ENCODE measurements around the gene COX4I2.

COX4I2 gene

DNA sequence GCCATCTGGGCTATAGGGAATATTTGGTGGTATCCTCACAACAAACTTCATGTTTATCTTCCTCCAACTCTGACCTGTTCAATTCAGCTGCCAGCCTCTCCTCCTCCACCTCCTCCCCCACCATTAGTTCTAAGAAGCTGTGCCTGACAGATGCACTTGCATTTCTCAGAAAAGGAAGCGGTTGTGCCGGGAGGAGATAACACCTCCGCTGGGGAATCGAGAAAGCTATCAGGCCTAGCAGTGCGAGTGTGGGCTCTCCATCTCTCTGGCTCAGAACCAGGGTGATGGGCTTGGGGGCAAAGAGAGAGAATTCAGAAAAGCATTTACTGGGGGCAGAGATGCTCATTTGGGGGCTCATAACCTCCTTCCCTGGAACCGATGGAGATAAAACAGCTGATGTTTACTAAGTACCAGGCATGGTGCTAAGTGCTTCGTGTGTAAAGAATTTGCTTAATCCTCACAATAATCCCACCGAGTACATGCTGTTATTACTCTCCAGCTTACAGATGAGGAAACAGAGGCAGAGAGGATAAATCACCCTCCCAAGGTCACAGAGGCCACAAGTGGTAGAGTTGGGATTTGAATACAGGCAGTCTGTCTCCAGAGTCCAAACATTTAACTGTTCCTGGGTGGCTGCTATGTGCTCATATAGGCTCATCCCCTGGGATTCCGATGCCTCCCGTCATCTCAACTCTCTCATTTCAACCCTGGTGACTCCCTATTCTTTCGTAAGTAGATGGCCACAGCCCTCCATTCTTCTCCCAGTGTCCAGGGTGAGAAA, 38.3 kb downstream of the COX4I2 start:
- Histone ChIP-seq H3K4me2 (ENCODE audit: insufficient read depth, low read length) (peak overlapping the region; percentile 62), H3K4me3 (ENCODE audit: low read depth in 1 of 2, low read length in 2 of 2) (peak overlapping the region in 1 of 2 experiments; percentile 48; a peak in 2 of 4 replicates), H3K9me3 (ENCODE audit: insufficient read depth, low read length, severe bottlenecking) (no peaks in the 10 kb centered on the region), H3K79me2 (ENCODE audit: insufficient read depth, low read length) (peaks cover 88% of the 10 kb centered on the region), H3K4me1 (ENCODE audit: insufficient read depth, low read length) (peaks cover 89% of the 10 kb centered on the region), H3K27me3 (ENCODE audit: insufficient read depth, low read length, poor library complexity) (no peaks in the 10 kb centered on the region), H3K36me3 (ENCODE audit: insufficient read depth, low read length) (peaks cover 76% of the 10 kb centered on the region), H2AFZ (ENCODE audit: low read depth, low read length) (no peak overlapping the region), H3K27ac (ENCODE audit: low read length) (peak overlapping the region; percentile 94), H4K20me1 (ENCODE audit: insufficient read depth, low read length) (peaks cover 8% of the 10 kb centered on the region), H3K9ac (ENCODE audit: low read depth, low read length) (peak overlapping the region; percentile 95)
- TF ChIP-seq EZH2 (IDR thresholded peaks at IDR 0.05; ENCODE audit: borderline replicate concordance, low read depth, low read length, severe bottlenecking): no peak
- TF ChIP-seq, protein P1, sequence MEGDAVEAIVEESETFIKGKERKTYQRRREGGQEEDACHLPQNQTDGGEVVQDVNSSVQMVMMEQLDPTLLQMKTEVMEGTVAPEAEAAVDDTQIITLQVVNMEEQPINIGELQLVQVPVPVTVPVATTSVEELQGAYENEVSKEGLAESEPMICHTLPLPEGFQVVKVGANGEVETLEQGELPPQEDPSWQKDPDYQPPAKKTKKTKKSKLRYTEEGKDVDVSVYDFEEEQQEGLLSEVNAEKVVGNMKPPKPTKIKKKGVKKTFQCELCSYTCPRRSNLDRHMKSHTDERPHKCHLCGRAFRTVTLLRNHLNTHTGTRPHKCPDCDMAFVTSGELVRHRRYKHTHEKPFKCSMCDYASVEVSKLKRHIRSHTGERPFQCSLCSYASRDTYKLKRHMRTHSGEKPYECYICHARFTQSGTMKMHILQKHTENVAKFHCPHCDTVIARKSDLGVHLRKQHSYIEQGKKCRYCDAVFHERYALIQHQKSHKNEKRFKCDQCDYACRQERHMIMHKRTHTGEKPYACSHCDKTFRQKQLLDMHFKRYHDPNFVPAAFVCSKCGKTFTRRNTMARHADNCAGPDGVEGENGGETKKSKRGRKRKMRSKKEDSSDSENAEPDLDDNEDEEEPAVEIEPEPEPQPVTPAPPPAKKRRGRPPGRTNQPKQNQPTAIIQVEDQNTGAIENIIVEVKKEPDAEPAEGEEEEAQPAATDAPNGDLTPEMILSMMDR (IDR thresholded peaks at IDR 0.05; ENCODE audit: borderline replicate concordance, extremely low read depth, low read length, poor library complexity, severe bottlenecking): no peak
- DNase-seq (peak; percentile 97), ATAC-seq (ENCODE audit: insufficient read depth, low read depth) (peak; percentile 71)

DNA sequence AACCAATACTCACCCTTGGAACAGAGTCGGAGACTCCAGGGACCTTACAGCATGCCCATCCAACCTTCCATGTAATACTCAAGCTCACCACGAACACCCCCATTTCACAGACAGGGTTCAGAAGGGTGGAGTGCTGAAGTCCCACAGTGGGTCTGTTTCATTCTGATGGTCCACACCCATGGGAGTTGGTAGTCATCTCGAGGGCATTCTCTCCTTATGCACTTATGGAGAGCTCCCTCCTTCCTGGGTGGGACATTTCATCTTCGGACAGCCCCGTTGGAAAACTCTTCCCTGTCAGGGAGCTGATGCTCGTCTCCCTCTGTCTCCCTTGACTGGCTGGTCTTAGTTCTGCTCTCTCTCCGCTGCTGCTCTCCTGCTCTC, 38.9 kb downstream of the COX4I2 start:
- H3K4me2 ChIP-seq (ENCODE audit: insufficient read depth, low read length): peak overlapping the region; percentile 62
- TF ChIP-seq EZH2 (IDR thresholded peaks at IDR 0.05; ENCODE audit: borderline replicate concordance, low read depth, low read length, severe bottlenecking): no peak
- TF ChIP-seq, protein P1 (IDR thresholded peaks at IDR 0.05; ENCODE audit: borderline replicate concordance, extremely low read depth, low read length, poor library complexity, severe bottlenecking): peak; percentile 27
- no peaks in the 10 kb centered on the region for H3K9me3 ChIP-seq (ENCODE audit: insufficient read depth, low read length, severe bottlenecking)
- peaks cover 76% of the 10 kb centered on the region for H3K36me3 ChIP-seq (ENCODE audit: insufficient read depth, low read length)
- H3K4me3 ChIP-seq (ENCODE audit: low read depth in 1 of 2, low read length in 2 of 2): peak overlapping the region in 1 of 2 experiments; percentile 45; a peak in 2 of 4 replicates
- H3K4me1 ChIP-seq (ENCODE audit: insufficient read depth, low read length): peaks cover 90% of the 10 kb centered on the region
- DNase-seq: peak; percentile 54
- no peak for ATAC-seq (ENCODE audit: insufficient read depth, low read depth)
- peak overlapping the region; percentile 95 for H3K9ac ChIP-seq (ENCODE audit: low read depth, low read length)
- no peak overlapping the region for H2AFZ ChIP-seq (ENCODE audit: low read depth, low read length)
- H3K27ac ChIP-seq (ENCODE audit: low read length): peak overlapping the region; percentile 94
- peaks cover 88% of the 10 kb centered on the region for H3K79me2 ChIP-seq (ENCODE audit: insufficient read depth, low read length)
- no peaks in the 10 kb centered on the region for H3K27me3 ChIP-seq (ENCODE audit: insufficient read depth, low read length, poor library complexity)
- peaks cover 3% of the 10 kb centered on the region; the same call in 1 of the 2 replicates for H4K20me1 ChIP-seq (ENCODE audit: insufficient read depth, low read length)

DNA sequence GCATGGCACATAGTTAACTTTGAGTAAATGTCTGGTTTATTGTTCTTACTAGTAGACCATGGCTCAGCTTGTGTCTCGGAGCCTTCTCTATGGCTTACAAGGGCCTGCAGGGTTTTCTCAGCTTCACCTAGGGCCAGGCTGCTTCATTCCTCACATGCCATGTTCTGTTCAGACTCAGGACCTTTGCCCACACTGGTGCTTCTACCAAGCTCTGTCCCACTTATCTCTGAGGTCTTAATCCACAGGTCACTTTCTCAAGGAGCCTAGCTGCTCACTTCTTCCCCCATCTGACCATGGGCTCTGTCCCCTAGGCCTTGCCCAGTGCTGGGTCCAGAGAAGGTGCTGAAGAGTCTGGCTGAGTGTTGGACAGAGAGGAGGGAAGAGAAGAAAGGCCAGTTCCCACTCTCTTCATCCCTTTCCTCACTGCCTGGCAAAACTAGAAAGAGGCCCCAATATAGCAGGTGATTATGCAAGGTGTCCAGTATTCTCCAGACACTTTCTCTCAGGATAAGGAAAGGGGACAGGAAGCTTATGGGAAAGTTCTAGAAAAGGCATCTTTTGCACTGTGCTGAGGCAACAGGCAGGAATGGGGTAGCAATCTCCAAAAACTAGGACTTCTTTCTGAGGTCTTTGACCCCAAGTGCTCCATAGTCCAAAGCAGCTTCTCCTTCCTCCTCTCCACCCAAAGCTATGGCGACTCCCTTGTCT, 40.0 kb downstream of the COX4I2 start:
- TF ChIP-seq, protein P1 (IDR thresholded peaks at IDR 0.05; ENCODE audit: borderline replicate concordance, extremely low read depth, low read length, poor library complexity, severe bottlenecking): no peak
- TF ChIP-seq EZH2 (IDR thresholded peaks at IDR 0.05; ENCODE audit: borderline replicate concordance, low read depth, low read length, severe bottlenecking): no peak
- peak overlapping the region; percentile 95 for H3K9ac ChIP-seq (ENCODE audit: low read depth, low read length)
- H3K79me2 ChIP-seq (ENCODE audit: insufficient read depth, low read length): peaks cover 89% of the 10 kb centered on the region

More for the DNA sequence above, 40.0 kb downstream of the COX4I2 start:
- peak; percentile 31 for DNase-seq
- peak overlapping the region in 1 of 2 experiments; percentile 29; a peak in 2 of 4 replicates for H3K4me3 ChIP-seq (ENCODE audit: low read depth in 1 of 2, low read length in 2 of 2)
- H3K4me2 ChIP-seq (ENCODE audit: insufficient read depth, low read length): peak overlapping the region; percentile 80
- H3K9me3 ChIP-seq (ENCODE audit: insufficient read depth, low read length, severe bottlenecking): no peaks in the 10 kb centered on the region
- peak overlapping the region; percentile 100 for H3K27ac ChIP-seq (ENCODE audit: low read length)
- H3K27me3 ChIP-seq (ENCODE audit: insufficient read depth, low read length, poor library complexity): no peaks in the 10 kb centered on the region
- peaks cover 96% of the 10 kb centered on the region for H3K4me1 ChIP-seq (ENCODE audit: insufficient read depth, low read length)
- H3K36me3 ChIP-seq (ENCODE audit: insufficient read depth, low read length): peaks cover 78% of the 10 kb centered on the region
- no peak for ATAC-seq (ENCODE audit: insufficient read depth, low read depth)
- H2AFZ ChIP-seq (ENCODE audit: low read depth, low read length): no peak overlapping the region
- no peaks in the 10 kb centered on the region for H4K20me1 ChIP-seq (ENCODE audit: insufficient read depth, low read length)

All from DND-41 (cell line).